H1 (cell line): ENCODE measurements around the gene SIX4. TPM values are rescaled to one million over a fixed set of nuclear protein-coding genes. Genes with fewer than 3 reads are reported as not detected.

ENCODE experiments used
- CTCF ChIA-PET: fragments of 300-600 bp; sonication (Branson Sonifier 250); formaldehyde crosslinking; loops from one replicate; lab custom pipeline; 2021; ENCODE audit not compliant: partially characterized antibody; lab: Charles Lee
- POLR2A ChIA-PET: fragments of 300-600 bp; sonication (Branson Sonifier 250); formaldehyde crosslinking; loops from one replicate; lab custom pipeline; 2021; ENCODE audit warnings: inconsistent platforms; ENCODE audit not compliant: partially characterized antibody; lab: Charles Lee
- DNase-seq, 2 experiments: peaks; one replicate each; pipeline versions ENCODE4 v3.0.0 to v3.0.0-alpha.2; 2010 to 2022; ENCODE audit warnings: low spot score in 2 of 2, low read depth in 1 of 2, mixed read lengths in 1 of 2
- FAIRE-seq: peaks from 2 replicates; lab custom pipeline; 2011; peaks lifted over from hg19 to GRCh38; lab: Jason Lieb, UNC
- H2AFZ ChIP-seq: 2 replicates; pipeline ENCODE4 v1.8.1; 2012; ENCODE audit warnings: low read length, inconsistent platforms
- H2AK5ac ChIP-seq: 2 replicates; pipeline ENCODE4 v1.6.1; 2013; ENCODE audit warnings: low read depth, low read length
- H2BK120ac ChIP-seq: replicated peaks from 2 replicates; pipeline ENCODE3; 2013; ENCODE audit warnings: low read depth, low read length, inconsistent platforms
- H2BK12ac ChIP-seq: 2 replicates; pipeline ENCODE4 v1.6.1; 2013; ENCODE audit warnings: low read depth, low read length
- H2BK15ac ChIP-seq: 2 replicates; pipeline ENCODE4 v1.6.1; 2013; ENCODE audit warnings: low read length
- H2BK20ac ChIP-seq: 2 replicates; pipeline ENCODE4 v1.6.1; 2013; ENCODE audit warnings: low read length
- H2BK5ac ChIP-seq: 2 replicates; pipeline ENCODE4 v1.6.1; 2013; ENCODE audit warnings: low read depth, low read length
- H3K14ac ChIP-seq: 2 replicates; pipeline ENCODE4 v1.6.1; 2013; ENCODE audit warnings: inconsistent platforms; ENCODE audit not compliant: insufficient read length
- H3K18ac ChIP-seq: 2 replicates; pipeline ENCODE4 v1.6.1; 2013; ENCODE audit warnings: low read length; ENCODE audit errors: extremely low read depth
- H3K23ac ChIP-seq: 2 replicates; pipeline ENCODE4 v1.6.1; 2013; ENCODE audit warnings: inconsistent platforms; ENCODE audit not compliant: insufficient read length
- H3K23me2 ChIP-seq: 2 replicates; pipeline ENCODE4 v1.6.1; 2013; ENCODE audit warnings: low read depth, low read length
- H3K27ac ChIP-seq: 2 replicates; pipeline ENCODE4 v1.6.1; 2011; ENCODE audit warnings: low read depth, low read length, inconsistent platforms
- H3K27me3 ChIP-seq, 4 experiments: replicated peaks in 1 of 4; 1 replicate in 1 of 4; 2 replicates in 3 of 4; pipeline versions ENCODE4 v1.6.1 to v1.8.1; 2011 to 2013; ENCODE audit warnings: low read length in 3 of 4, mild to moderate bottlenecking in 3 of 4, inconsistent platforms in 2 of 4, mixed read lengths in 2 of 4, moderate library complexity in 1 of 4; ENCODE audit not compliant: control insufficient read depth in 3 of 4, insufficient read depth in 3 of 4; ENCODE audit errors: extremely low read depth in 1 of 4
- H3K36me3 ChIP-seq, 4 experiments: 2 replicates each; pipeline versions ENCODE4 v1.6.1 to v1.8.1; 2011 to 2013; ENCODE audit warnings: mild to moderate bottlenecking in 4 of 4, low read length in 3 of 4, moderate library complexity in 2 of 4, control low read depth in 1 of 4, inconsistent platforms in 1 of 4; ENCODE audit not compliant: insufficient read depth in 4 of 4, control insufficient read depth in 2 of 4
- H3K4ac ChIP-seq: replicated peaks from 2 replicates; pipeline ENCODE3; 2013; ENCODE audit warnings: low read length, low read depth, mixed read lengths, inconsistent platforms; ENCODE audit not compliant: insufficient read length
- H3K4me1 ChIP-seq, 4 experiments: replicated peaks in 1 of 4; 1 replicate in 1 of 4; 2 replicates in 3 of 4; pipeline versions ENCODE4 v1.6.1 to v1.8.1; 2011 to 2013; ENCODE audit warnings: low read length in 3 of 4, inconsistent platforms in 2 of 4, mixed read lengths in 1 of 4; ENCODE audit not compliant: insufficient read depth in 4 of 4, control insufficient read depth in 3 of 4
- H3K4me2 ChIP-seq, 2 experiments: 2 replicates each; pipeline versions ENCODE4 v1.6.1 to v1.8.1; 2011 to 2013; ENCODE audit warnings: low read depth in 2 of 2, low read length in 2 of 2, control low read depth in 1 of 2, inconsistent platforms in 1 of 2, mild to moderate bottlenecking in 1 of 2; ENCODE audit not compliant: insufficient read depth in 1 of 2
- H3K4me3 ChIP-seq, 4 experiments: fragments of 200-600, 300-600 bp in 1 of 4; sonication (generic), shearing (Covaris generic), sonication (Bioruptor Twin) in 1 of 4; 2 replicates each; pipeline versions ENCODE4 v1.5.1 to v1.8.1; 2011 to 2016; ENCODE audit warnings: low read length in 4 of 4, low read depth in 3 of 4, control low read depth in 2 of 4, inconsistent platforms in 2 of 4, mild to moderate bottlenecking in 2 of 4, mixed read lengths in 1 of 4, moderate library complexity in 1 of 4; ENCODE audit not compliant: insufficient read depth in 2 of 4; ENCODE audit errors: extremely low read depth in 1 of 4
- H3K56ac ChIP-seq: replicated peaks from 2 replicates; pipeline ENCODE3; 2013; ENCODE audit warnings: low read depth, mild to moderate bottlenecking, mixed read lengths, low read length, inconsistent platforms; ENCODE audit not compliant: insufficient read length
- H3K79me1 ChIP-seq: 2 replicates; pipeline ENCODE4 v1.6.1; 2013; ENCODE audit warnings: low read depth, low read length, control low read depth
- H3K79me2 ChIP-seq, 2 experiments: 2 replicates each; pipeline versions ENCODE4 v1.6.1 to v1.8.1; 2012 to 2013; ENCODE audit warnings: low read length in 2 of 2, mild to moderate bottlenecking in 2 of 2, inconsistent platforms in 1 of 2; ENCODE audit not compliant: insufficient read depth in 2 of 2, control insufficient read depth in 1 of 2
- H3K9ac ChIP-seq, 4 experiments: replicated peaks in 1 of 4; 1 replicate in 1 of 4; 2 replicates in 3 of 4; pipeline versions ENCODE4 v1.6.1 to v1.8.1; 2011 to 2013; ENCODE audit warnings: low read depth in 3 of 4, low read length in 3 of 4, control low read depth in 2 of 4, mild to moderate bottlenecking in 2 of 4, moderate library complexity in 2 of 4, inconsistent platforms in 1 of 4; ENCODE audit errors: extremely low read depth in 1 of 4
- H3K9me3 ChIP-seq, 2 experiments: 2 replicates each; pipeline versions ENCODE4 v1.6.1 to v1.8.1; 2012 to 2013; ENCODE audit warnings: mild to moderate bottlenecking in 2 of 2, moderate library complexity in 2 of 2, control low read depth in 1 of 2, inconsistent platforms in 1 of 2, low read depth in 1 of 2, low read length in 1 of 2, mixed read lengths in 1 of 2; ENCODE audit not compliant: insufficient read depth in 2 of 2
- H4K20me1 ChIP-seq, 2 experiments: replicated peaks in 1 of 2; 2 replicates each; pipeline versions ENCODE3 to v1.8.1; 2011 to 2013; ENCODE audit warnings: inconsistent platforms in 2 of 2, low read length in 2 of 2, mild to moderate bottlenecking in 1 of 2; ENCODE audit not compliant: insufficient read depth in 2 of 2, control insufficient read depth in 1 of 2
- H4K5ac ChIP-seq: 2 replicates; pipeline ENCODE4 v1.6.1; 2013; ENCODE audit warnings: low read length, low read depth, mixed read lengths, inconsistent platforms; ENCODE audit not compliant: insufficient read length
- H4K8ac ChIP-seq: 2 replicates; pipeline ENCODE4 v1.8.0; 2013; ENCODE audit warnings: mild to moderate bottlenecking, moderate library complexity, low read length, inconsistent platforms; ENCODE audit not compliant: insufficient read depth; ENCODE audit errors: extremely low read depth
- H4K91ac ChIP-seq: replicated peaks from 2 replicates; pipeline ENCODE3; 2013; ENCODE audit warnings: low read length, mixed read lengths, inconsistent platforms; ENCODE audit not compliant: insufficient read length
- ATF3 ChIP-seq: IDR thresholded peaks from 2 replicates; pipeline ENCODE4 v1.6.1; 2011; ENCODE audit warnings: low read depth, mild to moderate bottlenecking, low read length; ENCODE audit not compliant: insufficient read depth
- CBX8 ChIP-seq: fragments of 300-800, 300-1000 bp; sonication (generic); IDR thresholded peaks from 2 replicates; pipeline ENCODE4 v1.7.1; 2016; ENCODE audit warnings: low read depth, low read length, borderline replicate concordance
- CEBPB ChIP-seq: IDR thresholded peaks from 2 replicates; pipeline ENCODE4 v1.6.1; 2012; ENCODE audit warnings: low read depth, low read length
- CREB1 ChIP-seq: IDR thresholded peaks from 2 replicates; pipeline ENCODE4 v1.6.1; 2012; ENCODE audit warnings: inconsistent platforms
- JUND ChIP-seq: IDR thresholded peaks from 2 replicates; pipeline ENCODE4 v1.6.1; 2011; ENCODE audit warnings: mild to moderate bottlenecking, improper control_type of control experiment, low read length
- KDM1A ChIP-seq: fragments of 200-600, 300-600 bp; sonication (generic); IDR thresholded peaks from 2 replicates; pipeline ENCODE4 v1.7.1; 2016; ENCODE audit warnings: mild to moderate bottlenecking, low read length, borderline replicate concordance
- RFX5 ChIP-seq: IDR thresholded peaks from 2 replicates; pipeline ENCODE4 v1.6.1; 2011; ENCODE audit warnings: low read depth, low read length, improper control_type of control experiment, borderline replicate concordance
- TAF1 ChIP-seq: IDR thresholded peaks from 2 replicates; pipeline ENCODE4 v1.6.1; 2011; ENCODE audit warnings: mild to moderate bottlenecking, low read depth, low read length
- WGBS, 2 experiments: shearing (Covaris generic) in 1 of 2; methylation state at CpG; one replicate each; pipeline versions ENCODE4 v1.1.6 to v1.1.7; 2013 to 2015; ENCODE audit warnings: low lambda C conversion rate in 2 of 2, mixed read lengths in 2 of 2, inconsistent platforms in 1 of 2, low coverage in 1 of 2, missing lambda C conversion rate in 1 of 2; ENCODE audit not compliant: insufficient replicate concordance in 2 of 2, insufficient coverage in 1 of 2, insufficient read length in 1 of 2; ENCODE audit errors: extremely low coverage in 1 of 2, missing lambda C conversion rate in 1 of 2; 5-methylcytosine and 5-hydroxymethylcytosine counted together
- polyA plus RNA-seq, 7 experiments: library from polyadenylated mRNA; depleted of rRNA in 3 of 7; stranded (reverse) in 5 of 7; unstranded in 2 of 7; fragments of >200 nt in 5 of 7; fragments of 200-250 nt in 2 of 7; gene quantifications; 1 replicate in 5 of 7; 2 replicates in 1 of 7; 4 replicates in 1 of 7; pipeline versions ENCODE4 v1.2.1 to v1.2.3, GENCODE V29; 2011 to 2013; ENCODE audit warnings: missing spikeins in 2 of 7, mixed read lengths in 2 of 7
- total RNA-seq: library from RNA; stranded (reverse); fragmentation: NEBNext Ultra II Directional; extraction: Animal tissue kit (Norgen Biotek cat#: 25700); gene quantifications from 2 replicates; pipeline ENCODE4 v1.2.1, GENCODE V29; 2021

The SIX4 gene
- total and polyA plus RNA-seq, 2 of the 8 experiments (the other 6 are each of a cell fraction or from before 2014, with no cell fraction given) = 9.0 to 38.9 TPM

GRCh38 chr14:60760209-60760608 lies 36.1 kb upstream of the SIX4 start:
- no peak overlapping the region for H2BK20ac ChIP-seq
- H2BK12ac ChIP-seq = no peak overlapping the region
- WGBS, 2 experiments = 91% methylated on average over 1 of the region's 1 CpG; no CpG with 5 or more reads in 1 of the 2 experiments
- peak overlapping the region; percentile 47 for H3K56ac ChIP-seq
- no peak overlapping the region for H3K4ac ChIP-seq
- ChIA-PET CTCF (interaction anchor here (1.3 kb wide), 1 partner anchor 12 kb away, joined by 4 read pairs; no protein-coding TSS in a partner anchor), POLR2A (interaction anchor here (0.8 to 1.8 kb wide), 4 partner anchors 15 to 38 kb away, joined by 3 to 5 read pairs (median 3); no protein-coding TSS in a partner anchor)
- no peak overlapping the region for H3K18ac ChIP-seq
- H3K4me1 ChIP-seq = peaks cover 0 to 18% (median 3%) of the 10 kb centered on the region in 4 experiments; a peak in 2 of 7 replicates
- no peak overlapping the region for H2AFZ ChIP-seq
- H2BK15ac ChIP-seq = no peak overlapping the region
- H3K14ac ChIP-seq = no peak overlapping the region
- H4K91ac ChIP-seq = no peak overlapping the region
- FAIRE-seq (peak; percentile 62), DNase-seq (no peak)
- no peak overlapping the region for H2AK5ac ChIP-seq
- no peaks in the 10 kb centered on the region for H3K36me3 ChIP-seq
- H3K79me1 ChIP-seq = no peaks in the 10 kb centered on the region
- no peak overlapping the region for H2BK5ac ChIP-seq
- H3K4me2 ChIP-seq = peak overlapping the region; percentile 39 to 55; a peak in 2 of 4 replicates
- H4K5ac ChIP-seq = peak overlapping the region; percentile 52
- peak overlapping the region in 1 of 4 experiments; percentile 45; a peak in 1 of 8 replicates for H3K4me3 ChIP-seq
- no peaks in the 10 kb centered on the region for H3K9me3 ChIP-seq
- peak overlapping the region; percentile 92 for H2BK120ac ChIP-seq
- H3K79me2 ChIP-seq = peaks cover 0 to 80% of the 10 kb centered on the region in 2 experiments; a peak in 2 of 4 replicates
- TF ChIP-seq KDM1A (no peak), CBX8 (no peak), CREB1 (no peak), ATF3 (no peak), CEBPB (peak; percentile 58; the same call in 1 of the 2 replicates), RFX5 (no peak), TAF1 (no peak), JUND (no peak)
- no peaks in the 10 kb centered on the region for H3K27me3 ChIP-seq
- no peak overlapping the region for H4K8ac ChIP-seq
- peak overlapping the region; percentile 25; the same call in 1 of the 2 replicates for H3K27ac ChIP-seq
- no peaks in the 10 kb centered on the region for H3K23me2 ChIP-seq
- H3K23ac ChIP-seq = no peak overlapping the region
- no peak overlapping the region; a peak in 1 of 7 replicates for H3K9ac ChIP-seq
- H4K20me1 ChIP-seq = no peaks in the 10 kb centered on the region
